IMR-90 (cell line): ENCODE data around the gene ILRUN. TPM values are rescaled to one million over a fixed set of nuclear protein-coding genes. Genes with fewer than 3 reads are reported as not detected.

Experiments used
- ATAC-seq: fragments of 200-7000 bp; cut with Tn5 transposase; 2 replicates; pipeline ENCODE4 v1.9.1; 2020; ENCODE audit warnings: low read depth, mild to moderate bottlenecking, moderate library complexity
- BruUV-seq: library from RNA; stranded (reverse); fragments of 400-500 nt; replicated peaks from 2 replicates; lab custom pipeline; 2021; lab: Mats Ljungman, UMichigan
- CTCF ChIA-PET: fragments of 300-600 bp; formaldehyde crosslinking; extraction: SDS; loops from one replicate; lab custom pipeline; 2021; ENCODE audit warnings: antibody characterized with exemption; lab: Yijun Ruan, JAX
- POLR2A ChIA-PET: fragments of 300-600 bp; sonication (Branson Sonifier 250); formaldehyde crosslinking; loops from one replicate; lab custom pipeline; 2022; ENCODE audit warnings: antibody characterized with exemption; ENCODE audit not compliant: unreplicated experiment; lab: Charles Lee
- DNase-seq: peaks from one replicate; pipeline ENCODE4 v3.0.0; 2013
- H2AFZ ChIP-seq: replicated peaks from 2 replicates; pipeline ENCODE3; 2013; ENCODE audit warnings: low read length, mild to moderate bottlenecking; ENCODE audit not compliant: poor library complexity
- H2AK5ac ChIP-seq: 2 replicates; pipeline ENCODE4 v1.6.1; 2013; ENCODE audit warnings: low read depth, low read length, inconsistent platforms
- H2AK9ac ChIP-seq: replicated peaks from 2 replicates; pipeline ENCODE3; 2013; ENCODE audit warnings: mild to moderate bottlenecking, low read depth, low read length, moderate library complexity; ENCODE audit not compliant: poor library complexity
- H2BK120ac ChIP-seq: 2 replicates; pipeline ENCODE4 v1.6.1; 2013; ENCODE audit warnings: low read depth, low read length, inconsistent platforms
- H2BK15ac ChIP-seq: 3 replicates; pipeline ENCODE4 v1.6.1; 2013; ENCODE audit warnings: low read depth, low read length, inconsistent platforms
- H2BK20ac ChIP-seq: 2 replicates; pipeline ENCODE4 v1.6.1; 2013; ENCODE audit warnings: low read depth, mild to moderate bottlenecking, inconsistent platforms, low read length, moderate library complexity
- H2BK5ac ChIP-seq: 2 replicates; pipeline ENCODE4 v1.6.1; 2013; ENCODE audit warnings: mild to moderate bottlenecking, low read depth, low read length, inconsistent platforms; ENCODE audit not compliant: poor library complexity, severe bottlenecking
- H3K14ac ChIP-seq: replicated peaks from 2 replicates; pipeline ENCODE4 v1.6.1; 2013; ENCODE audit warnings: low read depth, low read length, inconsistent platforms
- H3K18ac ChIP-seq: 2 replicates; pipeline ENCODE4 v1.6.1; 2013; ENCODE audit warnings: low read depth, low read length, control low read depth
- H3K23ac ChIP-seq: 2 replicates; pipeline ENCODE4 v1.6.1; 2013; ENCODE audit warnings: low read depth, low read length, inconsistent platforms
- H3K27ac ChIP-seq: 2 replicates; pipeline ENCODE4 v1.5.1; 2013; ENCODE audit warnings: mild to moderate bottlenecking, control low read depth, low read length; ENCODE audit not compliant: insufficient read depth
- H3K27me3 ChIP-seq: 2 replicates; pipeline ENCODE4 v1.6.1; 2013; ENCODE audit warnings: low read length; ENCODE audit not compliant: control insufficient read depth, insufficient read depth
- H3K36me3 ChIP-seq: 2 replicates; pipeline ENCODE4 v1.6.1; 2013; ENCODE audit warnings: low read length, mixed read lengths; ENCODE audit not compliant: control insufficient read depth, insufficient read depth
- H3K4ac ChIP-seq: 2 replicates; pipeline ENCODE4 v1.6.1; 2013; ENCODE audit warnings: low read depth, low read length, inconsistent platforms
- H3K4me1 ChIP-seq: 2 replicates; pipeline ENCODE4 v1.6.1; 2013; ENCODE audit warnings: low read length, mixed read lengths; ENCODE audit not compliant: control insufficient read depth, insufficient read depth
- H3K4me2 ChIP-seq: 2 replicates; pipeline ENCODE4 v1.6.1; 2013; ENCODE audit warnings: low read depth, mild to moderate bottlenecking, control low read depth, low read length, moderate library complexity
- H3K4me3 ChIP-seq: 2 replicates; pipeline ENCODE4 v1.5.1; 2013; ENCODE audit warnings: low read depth, mild to moderate bottlenecking, control low read depth, low read length, moderate library complexity; ENCODE audit not compliant: insufficient read depth
- H3K56ac ChIP-seq: 2 replicates; pipeline ENCODE4 v1.6.1; 2013; ENCODE audit warnings: low read length, inconsistent platforms; ENCODE audit not compliant: insufficient read depth; ENCODE audit errors: extremely low read depth
- H3K79me1 ChIP-seq, 2 experiments: 2 replicates each; pipeline ENCODE4 v1.6.1; 2013; ENCODE audit warnings: low read length in 2 of 2, inconsistent platforms in 1 of 2, low read depth in 1 of 2
- H3K9ac ChIP-seq: 2 replicates; pipeline ENCODE4 v1.6.1; 2013; ENCODE audit warnings: low read depth, low read length, control low read depth
- H3K9me1 ChIP-seq: 2 replicates; pipeline ENCODE4 v1.6.1; 2013; ENCODE audit warnings: low read length, inconsistent platforms; ENCODE audit not compliant: insufficient read depth
- H3K9me3 ChIP-seq: 2 replicates; pipeline ENCODE4 v1.6.1; 2013; ENCODE audit warnings: low read length; ENCODE audit not compliant: control insufficient read depth, insufficient read depth
- H4K20me1 ChIP-seq: 2 replicates; pipeline ENCODE4 v1.6.1; 2013; ENCODE audit warnings: low read length, inconsistent platforms; ENCODE audit not compliant: insufficient read depth
- H4K5ac ChIP-seq: 2 replicates; pipeline ENCODE4 v1.6.1; 2013; ENCODE audit warnings: mild to moderate bottlenecking, low read depth, low read length, control low read depth
- H4K8ac ChIP-seq, 2 experiments: 2 replicates each; pipeline ENCODE4 v1.6.1; 2013; ENCODE audit warnings: low read depth in 2 of 2, low read length in 2 of 2, control low read depth in 1 of 2, inconsistent platforms in 1 of 2
- H4K91ac ChIP-seq: 2 replicates; pipeline ENCODE4 v1.6.1; 2013; ENCODE audit warnings: low read depth, low read length, inconsistent platforms; ENCODE audit not compliant: insufficient read depth
- BHLHE40 ChIP-seq: fragments of 150-350 bp; IDR thresholded peaks from 2 replicates; pipeline ENCODE4 v1.6.1; 2016; ENCODE audit warnings: mild to moderate bottlenecking, low read depth, low read length
- CHD1 ChIP-seq: IDR thresholded peaks from 2 replicates; pipeline ENCODE4 v1.6.1; 2012; ENCODE audit warnings: low read depth, low read length, improper control_type of control experiment
- MAFK ChIP-seq: IDR thresholded peaks from 2 replicates; pipeline ENCODE4 v1.6.1; 2012; ENCODE audit warnings: low read depth, low read length, improper control_type of control experiment
- MAZ ChIP-seq: IDR thresholded peaks from 2 replicates; pipeline ENCODE4 v1.6.1; 2012; ENCODE audit warnings: low read depth, mild to moderate bottlenecking, low read length, improper control_type of control experiment, moderate library complexity, borderline replicate concordance
- POLR2A ChIP-seq: IDR thresholded peaks from 2 replicates; pipeline ENCODE4 v1.6.1; 2012; ENCODE audit warnings: mild to moderate bottlenecking, low read depth, low read length
- RAD21 ChIP-seq: IDR thresholded peaks from 2 replicates; pipeline ENCODE4 v1.6.1; 2012; ENCODE audit warnings: low read length, improper control_type of control experiment
- RCOR1 ChIP-seq: IDR thresholded peaks from 2 replicates; pipeline ENCODE4 v1.6.1; 2012; ENCODE audit warnings: mild to moderate bottlenecking, low read length, improper control_type of control experiment; ENCODE audit not compliant: insufficient replicate concordance
- RFX5 ChIP-seq: IDR thresholded peaks from 2 replicates; pipeline ENCODE4 v1.8.0; 2012; ENCODE audit warnings: low read depth, mild to moderate bottlenecking, low read length, moderate library complexity
- SMC3 ChIP-seq: fragments of 150-350 bp; IDR thresholded peaks from 2 replicates; pipeline ENCODE4 v1.6.1; 2016; ENCODE audit warnings: low read depth, mild to moderate bottlenecking, antibody characterized with exemption, low read length, moderate library complexity
- WGBS, 2 experiments: methylation state at CpG; one replicate each; pipeline versions ENCODE4 v1.1.5 to v1.1.7; 2013; ENCODE audit warnings: missing lambda C conversion rate in 2 of 2; ENCODE audit not compliant: insufficient read length in 1 of 2; ENCODE audit errors: extremely low coverage in 2 of 2; 5-methylcytosine and 5-hydroxymethylcytosine counted together
- dilution Hi-C: fragments of 300-500 bp; cut with HindIII; formaldehyde crosslinking; loops from one replicate; pipeline ENCODE4 v1.14.3; 2018; ENCODE audit warnings: low sequenced_read_pairs; ENCODE audit not compliant: unreplicated experiment
- in situ Hi-C: fragments of 300-500 bp; cut with MboI; formaldehyde crosslinking; loops from 3 replicates; pipeline ENCODE4 v1.14.3; 2019; ENCODE audit warnings: low sequenced_read_pairs, inconsistent platforms, mixed read lengths
- intact Hi-C: fragments of 100-400 bp; cut with micrococcal nuclease; formaldehyde crosslinking; loops from 2 replicates; pipeline ENCODE4 v1.10.0; 2022
- polyA plus RNA-seq, 3 experiments: library from polyadenylated mRNA; depleted of rRNA; stranded (reverse); fragments of >200 nt; gene quantifications; 2 replicates each; pipeline ENCODE4 v1.2.3, GENCODE V29; 2012; ENCODE audit warnings: low replicate concordance in 1 of 3
- total RNA-seq: library from RNA; depleted of rRNA; stranded (reverse); fragments of >200 nt; gene quantifications from 2 replicates; pipeline ENCODE4 v1.2.3, GENCODE V29; 2012
- TF ChIP-seq, protein P1 (sequence below): fragments of 150-350 bp; IDR thresholded peaks from 2 replicates; pipeline ENCODE4 v1.6.1; 2017; ENCODE audit warnings: mild to moderate bottlenecking, antibody characterized with exemption, low read length, low read depth
- TF ChIP-seq, protein P2 (sequence below): fragments of 150-350 bp; IDR thresholded peaks from 2 replicates; pipeline ENCODE4 v1.6.1; 2016; ENCODE audit warnings: low read depth, mild to moderate bottlenecking, low read length, moderate library complexity, borderline replicate concordance

Gene ILRUN
- total and polyA plus RNA-seq, 2 of the 4 experiments (the other 2 are of a cell fraction), result 25.4 to 29.9 TPM

DNA sequence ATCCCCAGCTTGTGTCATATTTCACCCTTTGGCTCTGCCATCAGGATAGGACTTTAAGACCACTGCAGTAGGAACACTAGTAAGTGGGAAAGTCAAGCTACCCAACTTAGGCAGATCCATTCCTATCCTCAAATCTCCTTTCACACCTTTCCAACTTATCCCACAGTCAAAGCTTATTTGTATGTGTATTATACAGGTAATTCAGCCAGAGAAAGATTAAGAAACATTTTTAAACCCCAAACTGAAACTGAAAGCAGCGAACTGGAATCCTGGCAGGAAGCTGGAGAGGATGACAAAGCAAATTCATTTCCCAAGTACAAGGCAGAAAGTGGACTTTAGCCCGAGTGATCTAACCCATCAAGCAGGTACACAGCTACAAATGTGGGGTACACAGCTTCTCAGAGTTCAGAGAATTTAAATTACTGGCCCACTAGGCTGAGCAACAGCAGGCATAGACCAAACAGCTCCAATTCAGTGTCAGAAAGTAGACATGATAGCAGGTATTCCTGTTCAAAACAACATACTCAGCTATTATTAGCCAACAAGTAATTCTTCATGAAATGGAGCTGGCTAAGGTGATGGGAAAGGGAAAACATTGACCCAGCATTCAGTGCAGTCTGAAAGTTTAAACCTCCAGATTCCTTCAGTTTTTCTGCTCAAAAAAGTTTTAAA, 39.1 kb downstream of the ILRUN start (continued):
- no peak for TF ChIP-seq RCOR1
- no peak for TF ChIP-seq SMC3

DNA sequence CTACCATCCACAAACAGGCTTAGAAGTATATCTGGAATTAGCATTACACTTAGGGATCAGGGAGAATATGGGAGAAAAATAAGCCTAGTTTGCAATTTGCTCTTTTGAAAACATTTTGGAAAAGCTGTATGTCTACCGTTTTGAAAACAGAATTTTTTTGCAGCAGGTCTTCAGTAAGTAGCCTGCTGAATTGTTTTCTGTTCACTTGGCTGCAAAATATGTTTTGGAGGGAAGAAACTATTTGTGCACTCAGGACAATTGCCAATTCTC, 39.6 kb downstream of the ILRUN start:
- no peak overlapping the region for H2AFZ ChIP-seq
- H2BK15ac ChIP-seq, result peak overlapping the region; percentile 93; the same call in 2 of the 3 replicates
- peak overlapping the region; percentile 96 for H2BK120ac ChIP-seq
- H3K23ac ChIP-seq, result peak overlapping the region; percentile 94
- H4K5ac ChIP-seq, result peak overlapping the region; percentile 88; the same call in 1 of the 2 replicates
- no peaks in the 10 kb centered on the region for H3K27me3 ChIP-seq
- H3K18ac ChIP-seq, result peak overlapping the region; percentile 91
- H4K8ac ChIP-seq, result peak overlapping the region; percentile 60 to 96; a peak in 3 of 4 replicates
- peaks cover 12% of the 10 kb centered on the region for H3K4me1 ChIP-seq
- H2BK5ac ChIP-seq, result peak overlapping the region; percentile 100
- BruUV-seq, result no TSS peak
- peaks cover 17 to 70% of the 10 kb centered on the region in 2 experiments for H3K79me1 ChIP-seq
- dilution Hi-C loops (no loop called here), in situ Hi-C loops (no loop called here), intact Hi-C loops (loop anchor here (2.0 kb wide), 1 partner anchor 100 kb away; the partner anchor contains the start of gene SNRPC)
- no peak overlapping the region for H2AK9ac ChIP-seq
- H4K20me1 ChIP-seq, result peaks cover 12% of the 10 kb centered on the region; the same call in 1 of the 2 replicates
- H2BK20ac ChIP-seq, result peak overlapping the region; percentile 91
- no peaks in the 10 kb centered on the region for H3K9me3 ChIP-seq
- peaks cover 7% of the 10 kb centered on the region for H3K9me1 ChIP-seq
- ChIA-PET CTCF (no interaction called here), POLR2A (interaction anchor here (0.6 to 1.0 kb wide), 3 partner anchors 35 to 100 kb away, joined by 3 read pairs; partner anchors contain the start of gene SNRPC)
- H3K56ac ChIP-seq, result peak overlapping the region; percentile 97; the same call in 1 of the 2 replicates
- TF ChIP-seq RAD21, result no peak
- TF ChIP-seq POLR2A, result no peak
- no peak for TF ChIP-seq CHD1
- TF ChIP-seq RFX5, result no peak
- TF ChIP-seq, protein P1, sequence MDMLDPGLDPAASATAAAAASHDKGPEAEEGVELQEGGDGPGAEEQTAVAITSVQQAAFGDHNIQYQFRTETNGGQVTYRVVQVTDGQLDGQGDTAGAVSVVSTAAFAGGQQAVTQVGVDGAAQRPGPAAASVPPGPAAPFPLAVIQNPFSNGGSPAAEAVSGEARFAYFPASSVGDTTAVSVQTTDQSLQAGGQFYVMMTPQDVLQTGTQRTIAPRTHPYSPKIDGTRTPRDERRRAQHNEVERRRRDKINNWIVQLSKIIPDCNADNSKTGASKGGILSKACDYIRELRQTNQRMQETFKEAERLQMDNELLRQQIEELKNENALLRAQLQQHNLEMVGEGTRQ, result no peak
- TF ChIP-seq, protein P2, sequence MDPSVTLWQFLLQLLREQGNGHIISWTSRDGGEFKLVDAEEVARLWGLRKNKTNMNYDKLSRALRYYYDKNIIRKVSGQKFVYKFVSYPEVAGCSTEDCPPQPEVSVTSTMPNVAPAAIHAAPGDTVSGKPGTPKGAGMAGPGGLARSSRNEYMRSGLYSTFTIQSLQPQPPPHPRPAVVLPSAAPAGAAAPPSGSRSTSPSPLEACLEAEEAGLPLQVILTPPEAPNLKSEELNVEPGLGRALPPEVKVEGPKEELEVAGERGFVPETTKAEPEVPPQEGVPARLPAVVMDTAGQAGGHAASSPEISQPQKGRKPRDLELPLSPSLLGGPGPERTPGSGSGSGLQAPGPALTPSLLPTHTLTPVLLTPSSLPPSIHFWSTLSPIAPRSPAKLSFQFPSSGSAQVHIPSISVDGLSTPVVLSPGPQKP, result no peak
- TF ChIP-seq BHLHE40, result no peak
- TF ChIP-seq MAZ, result no peak
- TF ChIP-seq MAFK, result no peak
- peak overlapping the region; percentile 79 for H3K9ac ChIP-seq
- ATAC-seq, result no peak
- WGBS, 2 experiments, result 0% methylated on average over 1 of the region's 1 CpG; no CpG with 5 or more reads in 1 of the 2 experiments
- H3K4ac ChIP-seq, result peak overlapping the region; percentile 96
- peak overlapping the region; percentile 89 for H3K27ac ChIP-seq
- H3K4me2 ChIP-seq, result peak overlapping the region; percentile 98
- H3K36me3 ChIP-seq, result peaks cover 5% of the 10 kb centered on the region
- peak overlapping the region; percentile 89 for H3K14ac ChIP-seq
- peak overlapping the region; percentile 76; the same call in 1 of the 2 replicates for H2AK5ac ChIP-seq
- H4K91ac ChIP-seq, result peak overlapping the region; percentile 67
- DNase-seq, result no peak
- H3K4me3 ChIP-seq, result peak overlapping the region; percentile 58; the same call in 1 of the 2 replicates
